CD4-positive, alpha-beta T cell treated with Interleukin-21 for 1 hour (primary cell): ENCODE results near the gene B3GLCT.
"Not testable (repeated sequence)": the region's sequence is repeated elsewhere in the genome, so short reads cannot be mapped to it uniquely, and the experiment has no call there.

Experiments used
- DNase-seq: peaks from one replicate; pipeline ENCODE4 v3.0.0-alpha.2; 2020

The B3GLCT gene

DNA sequence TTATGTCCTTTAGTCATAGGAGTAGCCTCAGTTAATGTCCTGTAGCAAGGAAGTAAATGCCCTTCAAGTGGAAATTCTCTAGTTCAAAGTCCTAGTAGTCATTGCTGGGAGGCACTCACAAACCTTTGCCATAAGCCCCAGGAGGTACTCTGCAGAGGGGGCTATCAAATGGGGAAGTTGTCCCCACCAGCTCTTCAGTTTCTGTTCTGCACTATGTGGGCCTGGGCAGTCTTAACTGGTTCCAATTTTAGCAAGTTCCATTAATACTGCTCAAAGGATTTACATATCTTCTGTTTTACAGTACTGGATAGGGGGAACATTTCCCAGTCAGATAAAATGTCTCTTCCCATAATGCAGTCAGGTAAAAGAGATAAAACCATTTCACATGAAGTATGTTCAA lies 101.3 kb downstream of the B3GLCT start:
- no peak for DNase-seq

DNA sequence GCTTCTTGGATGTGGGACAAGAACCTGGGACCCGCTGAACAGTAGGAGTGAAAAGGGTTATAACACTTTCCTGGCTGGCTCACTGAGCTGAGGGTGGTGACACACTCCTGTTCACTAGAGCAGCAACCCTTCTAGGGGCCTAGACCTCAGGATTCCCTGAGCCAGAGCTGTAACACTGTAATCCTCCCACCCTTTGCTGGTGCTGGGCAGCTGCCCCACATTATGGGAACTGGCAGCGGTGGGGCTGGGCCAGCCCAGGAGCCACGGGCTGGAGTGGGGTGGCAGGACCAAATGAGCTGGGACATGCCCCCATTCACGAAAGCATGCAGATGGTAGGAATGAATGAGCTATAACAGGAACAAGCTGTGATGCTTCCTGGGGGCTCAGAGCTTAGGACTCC lies 110.6 kb downstream of the B3GLCT start:
- no peak for DNase-seq

DNA sequence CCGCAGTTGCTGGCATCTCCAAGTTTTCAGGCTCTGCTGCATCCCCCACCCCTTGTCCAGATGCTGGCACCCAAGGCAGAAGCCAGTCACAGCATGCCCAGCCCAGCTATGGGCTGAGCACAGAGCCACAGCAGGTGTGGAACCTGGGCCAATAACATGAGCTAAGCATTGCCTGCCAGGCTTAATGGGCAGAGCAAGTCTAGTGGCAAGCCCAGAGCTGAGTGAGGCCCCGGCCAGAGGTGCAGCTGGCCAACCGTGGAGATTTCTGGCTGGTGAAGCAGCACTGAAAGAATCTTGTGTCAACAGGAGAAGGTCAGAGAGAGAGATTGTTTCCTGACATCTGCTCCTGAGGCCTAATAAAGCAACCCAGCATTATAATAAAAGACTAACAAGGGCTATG lies 111.0 kb downstream of the B3GLCT start:
- no peak for DNase-seq

DNA sequence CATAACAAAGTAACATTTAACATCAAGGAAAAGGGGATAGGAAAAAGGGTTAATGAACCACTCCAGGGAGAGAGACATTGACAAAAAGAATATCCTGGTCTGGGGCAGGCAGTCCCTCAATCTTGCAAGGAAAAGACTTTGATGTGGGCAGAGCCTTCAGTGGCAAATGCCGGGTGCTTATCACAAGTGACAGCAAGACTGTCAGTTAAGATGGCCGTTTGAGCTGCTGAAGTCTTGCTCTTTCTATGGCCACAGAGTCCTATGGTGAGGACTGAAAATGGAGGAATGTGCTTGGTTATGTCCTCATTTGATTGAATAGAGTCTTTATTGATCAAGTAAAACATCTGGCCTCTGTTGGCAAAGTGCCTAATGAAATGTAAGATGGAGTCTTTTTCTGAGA lies 112.1 kb downstream of the B3GLCT start:
- no peak for DNase-seq

DNA sequence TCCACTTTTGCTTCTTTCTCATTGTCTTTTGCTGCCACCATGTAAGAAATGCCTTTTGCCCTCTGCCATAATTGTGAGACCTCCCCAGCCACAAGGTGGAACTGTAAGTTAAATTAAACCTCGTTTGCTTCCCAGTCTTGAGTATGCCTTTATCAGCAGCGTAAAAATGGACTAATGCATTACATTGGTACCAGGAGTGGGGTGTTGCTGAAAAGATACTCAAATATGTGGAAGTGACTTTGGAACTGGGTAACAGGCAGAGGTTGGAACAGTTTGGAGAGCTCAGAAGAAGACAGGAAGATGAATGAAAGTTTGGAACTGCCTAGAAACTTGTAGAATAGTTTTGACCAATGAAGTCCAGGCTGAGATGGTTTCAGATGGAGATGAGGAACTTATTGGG lies 115.2 kb downstream of the B3GLCT start:
- no peak for DNase-seq

DNA sequence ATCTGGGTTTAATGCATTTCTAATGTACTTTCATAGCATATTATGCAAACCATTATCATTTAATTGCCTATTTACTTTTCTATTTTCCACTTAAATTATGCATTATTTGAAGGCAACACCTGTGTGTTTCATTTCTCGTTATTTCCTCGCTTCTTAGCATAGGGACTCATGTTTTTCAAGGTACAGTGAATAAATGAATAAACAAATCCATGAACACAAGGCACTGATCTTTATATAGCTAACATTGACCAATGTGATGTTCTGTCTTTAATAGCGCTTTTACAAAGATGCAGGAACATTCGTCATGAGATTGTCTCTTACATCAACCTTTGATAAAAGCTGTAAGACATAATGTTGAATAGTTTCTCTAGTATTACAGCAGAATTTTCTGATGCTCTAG lies 121.2 kb downstream of the B3GLCT start:
- no peak for DNase-seq

DNA sequence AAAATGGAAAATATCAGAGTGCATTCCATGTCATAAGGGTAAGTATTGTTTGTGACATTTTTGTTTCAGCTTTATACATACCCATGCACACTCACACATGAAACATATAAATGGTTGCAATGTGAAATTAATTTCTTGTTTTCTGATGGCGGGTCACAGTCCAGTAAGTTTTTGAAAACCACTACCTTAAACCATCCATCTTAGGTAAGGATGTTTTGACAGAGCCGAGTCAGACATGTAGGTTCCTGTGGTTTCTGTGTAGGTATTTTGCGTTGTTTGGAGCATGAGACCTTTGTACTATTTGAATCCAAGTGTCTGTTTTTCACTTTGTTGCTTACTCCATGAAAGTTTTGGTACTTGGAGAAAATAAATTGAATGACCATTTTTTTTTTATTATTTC lies 121.7 kb downstream of the B3GLCT start:
- DNase-seq = no peak

DNA sequence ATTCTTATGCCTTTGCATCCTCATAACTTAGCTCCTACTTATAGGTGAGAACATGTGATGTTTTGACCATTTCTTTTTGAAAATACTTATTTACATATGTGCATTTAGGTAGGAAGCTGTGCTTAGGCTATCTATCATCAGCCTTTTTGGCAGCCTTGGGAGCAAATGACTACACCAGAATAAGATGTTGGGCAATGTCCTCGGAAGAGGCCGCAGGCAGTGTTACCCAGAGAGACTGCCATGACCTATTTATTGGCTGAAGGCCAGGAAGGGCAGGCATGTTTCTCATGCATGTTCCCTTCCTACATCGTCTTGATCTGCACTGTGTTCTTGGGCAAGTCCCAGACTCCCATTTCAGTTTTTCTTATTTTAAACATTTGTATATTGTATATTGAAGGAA lies 122.3 kb downstream of the B3GLCT start:
- no peak for DNase-seq

DNA sequence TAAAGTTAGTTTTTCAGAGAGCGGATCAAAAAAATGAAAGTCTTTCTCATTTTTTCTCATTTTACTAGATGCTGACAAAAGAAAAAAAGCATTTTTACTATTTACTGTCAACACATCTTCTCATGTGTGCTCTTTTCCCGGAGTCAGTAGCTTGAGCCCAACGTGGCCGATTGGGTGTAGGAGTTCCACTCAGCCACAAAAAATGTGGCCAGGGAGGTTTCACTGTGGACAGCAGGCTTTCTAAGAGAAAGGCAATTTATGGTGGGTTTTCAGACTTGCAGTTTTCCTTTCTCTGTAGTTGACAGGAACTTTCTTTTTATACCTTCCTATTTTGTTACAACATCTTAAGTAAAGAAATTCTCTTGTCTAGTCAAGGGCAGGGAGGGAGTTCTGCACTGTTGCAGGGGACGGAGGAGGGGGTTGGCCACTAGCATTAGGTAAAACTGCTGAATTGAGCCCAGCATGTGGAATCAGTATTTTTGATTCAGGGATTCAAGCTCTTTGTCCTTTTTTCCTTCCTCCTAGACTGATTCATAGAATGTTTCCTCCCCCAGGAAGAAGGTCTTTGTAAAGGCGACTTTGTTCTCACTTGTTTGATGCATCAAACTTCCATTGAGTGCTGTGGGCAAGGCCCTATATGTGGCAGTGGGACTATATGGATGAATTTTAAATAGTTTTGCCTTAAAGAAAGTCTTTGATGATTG lies 123.1 kb downstream of the B3GLCT start:
- DNase-seq = no peak

DNA sequence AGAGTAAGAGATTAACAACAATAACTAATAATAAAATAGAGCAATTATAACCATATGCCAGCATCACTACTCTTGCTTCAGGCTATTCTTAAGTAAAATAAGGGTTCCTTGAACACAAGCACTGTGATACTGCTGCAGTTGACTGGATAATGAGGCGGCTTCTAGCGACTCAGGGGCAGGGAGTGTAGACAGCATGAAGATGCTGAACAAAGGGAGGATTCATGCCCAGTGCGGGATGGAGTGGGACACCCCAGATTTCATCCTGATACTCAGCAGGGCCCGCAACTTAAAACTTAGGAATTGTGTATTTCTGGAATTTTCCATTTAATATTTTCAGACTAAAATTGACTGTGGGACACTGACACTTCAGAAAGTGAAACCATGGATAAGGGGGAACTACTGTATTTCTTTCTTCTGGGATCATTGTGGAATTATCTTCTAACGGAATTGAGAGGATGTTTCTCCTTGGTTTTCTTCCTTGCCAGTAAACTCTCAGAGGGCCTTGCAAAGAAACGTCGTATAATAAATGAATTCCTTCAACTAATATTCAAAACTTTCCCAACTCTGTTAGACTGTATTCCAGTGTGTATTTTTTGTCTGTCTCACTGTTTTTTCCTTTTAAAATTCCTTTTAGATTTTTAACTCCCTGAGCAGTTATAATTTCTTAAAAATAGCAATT lies 127.5 kb downstream of the B3GLCT start:
- no peak for DNase-seq

DNA sequence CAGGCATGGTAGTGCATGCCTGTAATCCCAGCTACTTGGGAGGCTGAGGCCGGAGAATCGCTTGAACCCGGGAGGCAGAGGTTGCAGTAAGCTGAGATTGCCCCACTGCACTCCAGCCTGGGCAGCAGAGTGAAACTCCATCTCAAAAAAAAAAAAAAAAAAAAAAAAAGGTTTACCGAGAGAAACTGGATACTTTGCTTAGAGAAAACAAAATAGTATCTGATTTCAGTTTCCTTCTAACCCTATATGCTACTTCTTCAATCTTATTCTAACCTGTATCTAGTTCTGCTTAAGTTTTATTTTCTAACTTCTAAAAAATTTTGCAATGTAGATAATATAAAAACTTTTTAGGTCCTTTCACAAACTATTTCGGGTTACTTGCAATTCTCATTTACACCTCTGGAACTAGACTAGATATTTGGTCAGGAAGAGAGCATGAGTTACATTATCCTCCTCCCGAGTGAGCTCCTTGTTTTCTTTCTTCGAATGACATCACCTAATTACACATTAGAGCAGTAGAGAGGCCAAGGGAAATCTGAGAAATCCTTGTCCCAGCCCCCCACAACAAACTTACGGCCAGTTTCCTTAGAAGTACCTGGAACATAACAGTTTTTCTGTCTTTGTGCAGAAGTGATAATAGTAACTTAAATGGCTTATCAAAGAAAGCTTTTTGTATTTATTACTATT lies 128.9 kb downstream of the B3GLCT start:
- no peak for DNase-seq

DNA sequence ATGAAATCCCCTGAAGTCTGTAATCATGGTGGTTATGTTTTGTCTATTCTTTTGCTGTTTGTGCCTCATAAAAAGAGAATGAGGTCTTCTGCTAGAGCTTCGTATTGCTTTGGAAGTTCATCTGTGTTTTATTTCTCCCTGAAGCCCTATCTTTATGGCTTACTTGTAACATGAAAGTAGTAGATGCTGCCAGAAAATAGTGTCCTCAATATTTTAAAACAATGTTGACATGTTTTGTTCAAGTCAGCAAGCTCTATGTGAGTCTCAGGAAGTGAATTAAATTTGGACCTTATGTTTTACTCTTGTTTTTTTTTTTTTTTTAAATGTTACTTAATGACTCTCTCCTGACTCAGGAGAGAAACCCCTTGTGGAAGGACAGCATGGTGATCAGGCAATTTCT lies 130.5 kb downstream of the B3GLCT start:
- DNase-seq = no peak

DNA sequence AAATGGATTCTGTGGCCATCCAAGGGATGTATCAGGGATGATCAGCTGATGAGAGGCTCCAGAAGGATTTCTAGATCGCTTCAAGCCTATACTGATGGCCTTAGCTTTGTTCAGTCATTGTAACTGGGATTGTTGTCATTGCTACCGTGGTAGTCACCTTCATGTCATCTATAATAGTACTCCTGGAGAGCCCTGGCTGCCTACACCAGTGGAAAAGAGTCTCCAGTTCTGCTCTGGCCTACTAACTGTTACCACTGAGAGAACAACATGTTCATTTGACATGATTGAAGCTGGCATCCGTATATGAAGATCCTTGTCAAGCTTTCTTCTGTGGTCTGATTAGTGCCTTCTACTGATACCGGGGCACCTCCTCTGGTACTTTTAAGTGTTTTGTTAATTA lies 131.3 kb downstream of the B3GLCT start:
- DNase-seq = no peak

DNA sequence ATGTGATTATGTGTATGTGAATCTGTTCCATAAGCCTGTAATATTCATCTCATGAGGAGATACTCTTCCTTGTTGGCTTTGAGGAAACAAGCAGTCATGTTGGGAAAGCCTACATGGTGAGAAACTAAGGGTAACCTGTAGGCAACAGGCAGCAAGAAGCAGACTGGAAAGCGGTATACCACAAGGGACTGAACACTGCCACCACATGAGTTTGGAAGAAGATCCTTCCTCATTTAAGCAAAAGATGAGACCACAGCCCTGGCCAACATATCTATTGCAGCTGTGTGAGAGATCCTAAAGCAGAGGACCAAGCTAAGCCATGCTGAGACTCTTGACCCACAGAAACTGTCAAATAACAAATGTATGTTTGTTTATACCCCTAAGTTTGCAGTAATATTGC lies 134.8 kb downstream of the B3GLCT start:
- DNase-seq = no peak

DNA sequence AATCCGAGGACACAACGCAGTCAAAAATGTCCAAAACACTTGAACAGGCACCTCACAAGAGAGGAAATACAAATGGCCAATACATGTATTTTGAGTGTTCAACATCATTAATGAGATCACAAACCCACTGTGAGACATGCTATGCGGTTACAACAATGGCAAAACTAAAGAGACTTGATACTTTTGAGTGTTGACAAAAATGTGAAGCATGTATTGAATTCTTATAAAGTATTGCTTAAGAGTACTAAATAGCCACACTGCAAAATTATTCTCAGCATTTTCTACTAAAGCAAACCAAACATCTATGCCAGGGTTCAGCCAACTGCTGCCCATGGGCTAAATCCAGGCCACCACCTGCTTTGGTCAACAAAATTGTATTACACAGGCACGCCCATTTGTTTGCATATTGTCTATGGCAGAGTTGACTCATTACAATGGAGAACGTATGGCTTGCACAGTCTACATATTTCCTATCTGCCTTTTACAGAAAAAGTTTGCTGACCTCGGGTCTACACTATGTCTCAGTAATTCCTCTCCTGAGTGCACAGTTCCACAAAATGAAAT lies 135.3 kb downstream of the B3GLCT start:
- DNase-seq = no peak

DNA sequence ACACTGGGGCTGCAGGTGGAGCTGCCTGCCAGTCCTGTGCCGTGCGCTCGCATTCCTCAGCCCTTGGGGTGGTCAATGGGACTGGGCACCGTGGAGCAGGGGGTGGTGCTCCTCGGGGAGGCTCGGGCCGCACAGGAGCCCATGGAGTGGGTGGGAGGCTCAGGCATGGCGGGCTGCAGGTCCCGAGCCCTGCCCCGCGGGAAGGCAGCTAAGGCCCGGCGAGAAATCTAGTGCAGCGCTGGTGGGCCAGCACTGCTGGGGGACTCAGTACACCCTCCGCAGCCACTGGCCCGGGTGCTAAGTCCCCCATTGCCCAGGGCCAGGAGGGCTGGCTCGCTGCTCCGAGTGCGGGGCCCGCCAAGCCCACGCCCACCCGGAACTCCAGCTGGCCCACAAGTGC lies 139.8 kb downstream of the B3GLCT start:
- not testable (repeated sequence) for DNase-seq

DNA sequence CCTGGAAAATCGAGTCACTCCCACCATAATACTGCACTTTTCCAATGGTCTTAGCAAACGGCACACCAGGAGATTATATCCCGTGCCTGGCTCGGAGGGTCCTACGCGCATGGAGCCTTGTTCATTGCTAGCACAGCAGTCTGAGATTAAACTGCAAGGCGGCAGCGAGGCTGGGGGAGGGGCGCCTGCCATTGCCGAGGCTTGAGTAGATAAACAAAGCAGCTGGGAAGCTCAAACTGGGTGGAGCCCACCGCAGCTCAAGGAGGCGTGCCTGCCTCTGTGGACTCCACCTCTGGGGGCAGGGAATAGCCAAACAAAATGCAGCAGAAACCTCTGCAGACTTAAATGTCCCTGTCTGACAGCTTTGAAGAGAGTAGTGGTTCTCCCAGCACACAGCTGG lies 141.1 kb downstream of the B3GLCT start:
- DNase-seq = not testable (repeated sequence)

DNA sequence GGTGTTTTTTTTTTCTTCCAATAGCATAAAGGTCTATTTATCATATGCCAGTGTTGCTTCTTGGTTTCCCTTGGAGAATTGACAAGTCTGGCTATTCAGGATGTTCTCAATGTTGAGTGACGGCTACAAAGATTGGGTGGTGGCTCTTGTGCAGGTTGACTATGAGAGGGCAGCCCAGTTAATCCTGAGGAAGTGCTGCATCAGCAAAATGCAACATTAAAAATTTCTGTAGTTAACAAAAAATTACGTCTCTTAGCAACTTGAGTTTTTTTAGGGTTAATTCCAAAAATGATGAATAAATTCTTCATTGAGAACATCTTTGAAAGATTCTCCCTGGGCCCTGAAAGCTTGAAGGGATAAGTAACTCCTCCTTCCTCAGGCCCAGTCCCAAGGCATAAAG lies 147.1 kb downstream of the B3GLCT start:
- no peak for DNase-seq

DNA sequence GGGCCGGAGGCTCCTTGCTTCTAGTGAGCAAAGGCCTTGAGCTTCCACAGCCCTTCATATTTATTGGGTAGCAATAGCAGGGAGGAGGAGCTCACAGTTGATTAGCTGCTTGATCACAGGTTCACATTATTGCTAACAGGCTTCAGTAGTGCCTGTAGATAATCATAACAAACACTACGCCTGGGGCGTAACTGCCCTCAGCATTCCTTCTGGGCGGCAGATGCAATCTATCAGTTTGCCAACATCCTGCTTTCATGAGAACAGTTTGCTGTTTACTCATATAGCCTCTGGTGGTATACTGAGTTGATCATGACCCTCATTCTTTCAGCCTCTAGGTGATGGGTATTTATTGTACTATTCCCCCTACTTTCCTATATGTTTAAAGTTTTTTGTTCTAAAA lies 149.4 kb downstream of the B3GLCT start:
- DNase-seq = no peak

DNA sequence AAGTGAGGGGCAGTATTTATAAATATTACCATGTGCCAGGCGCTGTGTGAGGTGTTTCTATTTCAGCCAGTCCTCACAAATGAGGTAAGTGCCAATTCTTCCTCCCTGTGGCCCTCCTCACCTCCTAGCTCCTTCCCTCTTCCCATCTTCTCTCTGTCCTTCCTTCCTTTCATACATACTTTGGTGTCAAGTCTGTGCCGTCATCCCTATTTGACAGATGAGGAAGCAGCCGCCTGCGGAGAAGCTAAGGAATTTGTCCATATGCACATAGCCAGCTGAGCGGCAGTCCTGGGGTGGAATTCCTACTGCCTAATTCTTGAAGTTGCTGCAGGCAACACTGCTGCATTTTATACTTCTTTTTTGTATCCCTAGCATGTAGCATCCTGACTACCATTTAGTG lies 150.8 kb downstream of the B3GLCT start:
- no peak for DNase-seq

DNA sequence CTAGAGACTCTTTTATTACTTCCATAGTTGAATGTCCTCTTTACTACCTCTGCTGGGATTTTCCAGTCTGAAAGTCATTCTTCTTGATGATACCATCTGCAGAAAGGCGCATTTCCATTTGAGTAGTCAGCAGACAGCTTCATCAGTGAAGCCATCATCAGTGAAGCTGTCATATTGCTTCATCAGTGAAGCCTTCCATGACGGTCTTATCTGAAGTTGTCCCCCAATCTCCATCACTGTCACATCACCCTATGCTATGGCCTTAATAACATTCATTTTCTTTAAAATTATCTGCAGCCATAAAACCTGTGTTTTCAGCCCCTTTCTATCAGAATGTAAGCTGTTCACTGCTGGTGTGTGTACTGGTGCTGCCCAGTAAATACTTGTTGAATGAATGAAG lies 151.6 kb downstream of the B3GLCT start:
- DNase-seq = no peak

DNA sequence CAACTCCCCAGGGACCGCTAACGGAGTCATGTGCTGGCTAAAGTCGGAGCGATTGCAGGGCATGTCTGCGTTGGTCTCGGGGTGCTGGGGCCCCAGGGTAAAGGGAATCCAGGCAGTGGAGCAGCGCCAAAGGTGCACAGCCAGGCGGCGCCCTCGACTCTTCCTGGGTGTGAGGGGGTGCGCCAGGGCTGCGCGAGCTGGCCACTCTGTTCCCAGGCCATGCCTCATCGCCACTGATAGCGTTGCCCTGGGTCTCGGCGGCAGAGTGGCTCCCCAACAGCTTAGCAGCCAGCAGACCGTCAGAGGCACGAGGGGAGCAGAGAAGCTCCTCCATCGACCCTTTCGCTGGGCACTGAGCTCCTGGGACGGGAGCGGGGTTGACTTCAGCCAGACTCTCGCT lies 152.7 kb downstream of the B3GLCT start:
- no peak for DNase-seq

DNA sequence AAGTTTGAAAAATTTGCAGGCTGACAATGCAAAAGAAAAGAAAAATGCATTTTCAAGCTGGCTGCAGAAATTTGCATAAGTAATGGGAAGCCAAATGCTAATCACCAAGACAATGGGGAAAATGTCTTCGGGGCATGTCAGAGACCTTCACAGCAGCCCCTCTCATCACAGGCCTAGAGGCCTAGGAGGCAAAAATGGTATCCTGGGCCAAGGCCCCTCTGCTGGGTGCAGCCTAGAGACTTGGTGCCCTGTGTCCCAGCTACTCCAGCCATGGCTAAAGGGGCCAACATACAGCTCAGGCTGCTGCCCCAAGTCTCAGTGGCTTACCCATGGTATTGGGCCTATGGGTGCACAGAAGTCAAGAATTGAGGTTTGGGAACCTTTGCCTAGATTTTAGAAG lies 155.2 kb downstream of the B3GLCT start:
- DNase-seq = no peak

DNA sequence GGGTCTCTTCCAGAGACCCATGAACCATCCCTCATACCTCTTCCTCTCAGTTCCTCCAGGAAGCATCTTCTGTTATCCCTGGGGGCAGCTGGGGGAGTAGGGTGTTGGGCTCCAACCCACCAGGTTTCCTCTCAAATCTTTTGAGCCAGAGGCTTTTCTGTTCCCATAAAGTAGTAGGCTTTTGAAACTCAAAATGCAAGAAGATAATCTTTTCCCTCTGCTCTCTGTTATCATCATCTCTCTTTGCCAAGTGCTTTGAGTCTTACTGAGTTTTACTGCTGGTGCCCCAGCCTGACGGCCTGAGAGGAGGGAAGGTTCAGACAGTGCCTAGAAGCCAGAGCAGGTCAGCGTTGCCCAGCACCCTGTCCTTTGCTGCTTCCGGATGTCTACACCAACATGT lies 157.2 kb downstream of the B3GLCT start:
- no peak for DNase-seq
